ENCODE measurements around the gene LARGE2.
A peak's percentile ranks its signal among the peaks of the same experiment; 100 is the strongest.
"Not testable (repeated sequence)": the region's sequence is repeated elsewhere in the genome, so short reads cannot be mapped to it uniquely, and the experiment has no call there.

LARGE2 gene

DNA sequence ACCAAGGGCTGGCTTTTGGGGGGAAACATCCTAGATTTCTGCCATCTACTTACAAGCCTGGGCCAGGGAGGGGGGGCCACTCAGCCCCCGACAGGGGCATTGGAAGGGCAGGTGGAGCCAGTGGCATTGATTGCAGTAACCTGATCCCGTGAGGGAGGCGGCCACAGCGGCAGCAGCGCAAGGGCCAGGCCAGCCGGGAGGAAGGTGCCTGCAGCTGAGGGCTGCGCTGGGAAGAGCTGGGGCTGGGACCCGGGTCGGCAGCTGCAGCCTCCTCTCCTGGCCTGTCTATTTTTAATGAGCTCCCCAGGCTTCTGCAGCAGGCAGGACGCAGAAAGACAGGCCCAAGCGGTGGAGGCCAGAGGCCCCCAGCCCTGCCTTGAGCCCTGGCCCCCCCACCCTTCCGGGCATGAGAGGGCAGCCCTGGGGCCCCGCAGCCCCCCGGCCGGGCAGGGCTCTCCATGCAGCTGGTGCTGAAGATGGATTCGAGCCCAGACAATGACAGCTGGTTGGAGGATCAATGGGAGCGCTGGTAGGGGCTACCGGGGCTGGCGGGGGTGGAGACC, 26.0 kb upstream of the LARGE2 start:
- DNase-seq, result no peak

DNA sequence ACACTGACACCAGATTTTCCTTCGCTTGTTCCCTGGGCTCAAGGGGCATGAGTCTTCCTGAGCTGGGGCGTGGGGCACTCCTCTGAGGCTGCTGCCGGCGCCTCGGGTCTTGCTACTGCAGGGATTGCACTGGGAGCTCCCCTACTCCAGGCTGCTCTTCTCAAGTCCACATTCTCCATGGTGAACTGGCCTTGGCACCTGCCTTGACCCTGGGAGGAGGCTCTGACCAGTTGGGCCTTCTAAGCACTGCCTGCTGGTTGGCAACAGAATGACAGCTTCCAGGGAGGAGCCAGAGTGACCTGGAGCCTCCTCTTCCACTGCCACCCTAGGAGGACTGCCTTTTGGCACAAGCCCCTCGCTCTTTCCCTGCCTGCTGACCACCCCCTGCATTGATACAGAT, 24.9 kb upstream of the LARGE2 start:
- DNase-seq, result no peak

DNA sequence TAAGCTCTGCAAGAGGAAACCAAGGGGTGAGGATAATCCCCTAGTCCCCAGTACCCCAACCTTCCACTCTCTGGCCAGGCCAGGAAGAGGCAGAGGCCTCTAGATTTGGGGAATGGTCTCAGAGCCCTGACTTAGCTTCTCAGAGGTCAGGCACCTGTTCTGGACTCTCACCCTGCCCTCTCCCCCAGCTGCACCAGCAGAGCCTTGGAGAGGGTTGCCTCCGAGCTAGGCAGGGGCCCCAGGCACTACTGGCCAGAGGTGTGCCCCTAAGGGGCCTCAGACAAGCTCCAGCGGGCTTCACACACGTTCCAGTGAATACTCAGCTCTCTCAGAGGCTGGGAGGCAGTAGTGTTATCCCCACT, 23.4 kb upstream of the LARGE2 start:
- DNase-seq, result no peak

DNA sequence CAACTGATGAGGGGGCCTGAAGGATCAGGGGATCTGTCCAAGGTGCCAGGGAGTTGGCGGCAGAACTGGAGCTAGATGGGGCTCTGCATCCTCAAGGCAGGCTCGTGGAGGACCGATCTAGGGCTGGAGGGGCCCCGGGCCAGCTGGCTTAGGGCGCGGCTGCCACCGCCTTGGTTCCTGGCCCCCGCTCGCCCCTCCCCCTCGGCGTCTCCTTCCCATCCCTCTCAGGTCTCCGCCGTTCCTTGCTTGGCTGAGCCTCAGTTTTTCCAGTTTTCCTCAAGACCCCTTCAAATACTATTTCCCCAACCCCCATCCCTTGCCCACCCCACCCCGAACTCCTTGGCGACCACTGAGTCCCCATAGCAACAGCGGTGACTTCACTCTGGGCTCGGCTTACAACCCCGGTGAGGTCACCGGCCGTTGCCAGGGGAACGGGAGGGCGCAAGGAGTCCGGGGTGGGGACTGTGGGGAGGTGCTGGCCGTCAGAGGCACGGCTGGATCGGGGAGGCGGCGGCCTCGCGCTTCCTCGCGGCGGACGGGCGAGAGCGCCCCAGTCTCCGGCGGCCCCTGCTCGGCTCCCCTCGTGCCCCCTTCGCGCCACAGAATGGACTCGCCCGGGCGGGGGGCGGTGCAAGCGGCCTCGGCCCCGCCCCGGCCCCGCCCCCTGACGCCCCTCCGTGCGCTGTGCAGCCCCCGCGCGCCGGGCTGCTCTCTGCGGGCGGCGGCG, 22.8 kb upstream of the LARGE2 start:
- peak; percentile 30 to 50 for DNase-seq

GRCh38 chr11:45900175-45900800, 22.2 kb upstream of the LARGE2 start:
- not testable (repeated sequence) for DNase-seq

GRCh38 chr11:45900916-45901617, 21.4 kb upstream of the LARGE2 start:
- no peak for DNase-seq

- no peak for DNase-seq
Observed at GRCh38 chr11:45901626-45902025, 20.8 kb upstream of the LARGE2 start.

DNA sequence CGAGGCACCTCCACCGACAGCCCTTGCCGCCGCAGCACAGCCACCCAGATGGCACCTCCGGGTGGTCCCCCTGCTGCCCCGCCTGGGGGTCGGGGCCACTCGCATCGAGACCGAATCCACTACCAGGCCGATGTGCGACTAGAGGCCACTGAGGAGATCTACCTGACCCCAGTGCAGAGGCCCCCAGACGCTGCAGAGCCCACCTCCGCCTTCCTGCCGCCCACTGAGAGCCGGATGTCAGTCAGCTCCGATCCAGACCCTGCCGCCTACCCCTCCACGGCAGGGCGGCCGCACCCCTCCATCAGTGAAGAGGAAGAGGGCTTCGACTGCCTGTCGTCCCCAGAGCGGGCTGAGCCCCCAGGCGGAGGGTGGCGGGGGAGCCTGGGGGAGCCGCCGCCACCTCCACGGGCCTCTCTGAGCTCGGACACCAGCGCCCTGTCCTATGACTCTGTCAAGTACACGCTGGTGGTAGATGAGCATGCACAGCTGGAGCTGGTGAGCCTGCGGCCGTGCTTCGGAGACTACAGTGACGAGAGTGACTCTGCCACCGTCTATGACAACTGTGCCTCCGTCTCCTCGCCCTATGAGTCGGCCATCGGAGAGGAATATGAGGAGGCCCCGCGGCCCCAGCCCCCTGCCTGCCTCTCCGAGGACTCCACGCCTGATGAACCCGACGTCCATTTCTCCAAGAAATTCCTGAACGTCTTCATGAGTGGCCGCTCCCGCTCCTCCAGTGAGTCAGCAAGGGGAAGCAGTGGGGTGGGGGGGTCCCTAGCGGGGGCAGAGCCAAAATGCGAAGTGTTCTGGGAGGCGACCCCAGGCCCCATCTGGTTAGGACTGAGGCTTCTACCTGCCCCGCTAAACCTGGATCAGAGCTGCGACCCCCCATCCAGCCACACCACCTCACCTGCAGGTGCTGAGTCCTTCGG, 19.7 kb upstream of the LARGE2 start:
- no peak for DNase-seq

DNA sequence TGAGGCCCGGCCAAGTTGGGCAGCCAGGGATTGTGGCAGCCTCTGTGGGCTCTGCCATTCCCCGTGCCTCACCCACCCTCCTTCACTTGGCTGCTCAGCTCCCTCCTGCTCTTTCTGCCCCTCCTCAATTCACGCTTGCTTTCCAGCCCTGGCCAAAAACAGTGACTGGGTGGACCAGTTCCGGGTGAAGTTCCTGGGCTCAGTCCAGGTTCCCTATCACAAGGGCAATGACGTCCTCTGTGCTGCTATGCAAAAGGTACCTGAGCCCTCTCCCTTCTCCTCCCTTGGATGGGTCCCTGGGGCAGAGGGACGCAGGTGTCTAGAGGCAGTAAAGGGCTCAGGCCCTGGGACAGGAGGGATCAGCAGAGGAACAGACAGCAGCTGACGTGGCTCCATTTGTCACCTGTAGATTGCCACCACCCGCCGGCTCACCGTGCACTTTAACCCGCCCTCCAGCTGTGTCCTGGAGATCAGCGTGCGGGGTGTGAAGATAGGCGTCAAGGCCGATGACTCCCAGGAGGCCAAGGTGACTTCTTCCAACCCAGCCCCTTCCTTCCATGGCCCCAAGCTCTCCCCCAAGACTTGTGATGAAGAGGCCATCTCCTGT, 18.0 kb upstream of the LARGE2 start:
- no peak for DNase-seq

DNA sequence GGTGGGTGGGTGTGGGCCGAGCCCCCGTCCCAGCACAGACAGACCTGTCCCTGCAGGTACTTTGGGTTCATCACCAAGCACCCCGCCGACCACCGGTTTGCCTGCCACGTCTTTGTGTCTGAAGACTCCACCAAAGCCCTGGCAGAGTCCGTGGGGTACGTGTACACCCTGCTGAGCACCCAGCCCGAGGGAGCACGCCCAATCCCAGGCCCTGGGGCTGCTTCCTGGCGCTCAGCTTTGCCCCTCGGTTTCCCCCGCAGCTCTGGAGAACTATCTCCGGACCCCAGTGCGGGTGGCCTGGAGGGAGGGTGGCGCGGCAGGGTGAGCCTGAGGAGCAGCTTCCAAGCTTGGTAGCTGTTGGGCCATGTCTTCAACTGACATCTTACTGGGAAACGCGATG, 17.4 kb upstream of the LARGE2 start:
- no peak for DNase-seq

GRCh38 chr11:45905576-45905975, 16.9 kb upstream of the LARGE2 start:
- DNase-seq, result not testable (repeated sequence)

- DNase-seq, result no peak
Observed at GRCh38 chr11:45906096-45906682, 16.3 kb upstream of the LARGE2 start.

DNA sequence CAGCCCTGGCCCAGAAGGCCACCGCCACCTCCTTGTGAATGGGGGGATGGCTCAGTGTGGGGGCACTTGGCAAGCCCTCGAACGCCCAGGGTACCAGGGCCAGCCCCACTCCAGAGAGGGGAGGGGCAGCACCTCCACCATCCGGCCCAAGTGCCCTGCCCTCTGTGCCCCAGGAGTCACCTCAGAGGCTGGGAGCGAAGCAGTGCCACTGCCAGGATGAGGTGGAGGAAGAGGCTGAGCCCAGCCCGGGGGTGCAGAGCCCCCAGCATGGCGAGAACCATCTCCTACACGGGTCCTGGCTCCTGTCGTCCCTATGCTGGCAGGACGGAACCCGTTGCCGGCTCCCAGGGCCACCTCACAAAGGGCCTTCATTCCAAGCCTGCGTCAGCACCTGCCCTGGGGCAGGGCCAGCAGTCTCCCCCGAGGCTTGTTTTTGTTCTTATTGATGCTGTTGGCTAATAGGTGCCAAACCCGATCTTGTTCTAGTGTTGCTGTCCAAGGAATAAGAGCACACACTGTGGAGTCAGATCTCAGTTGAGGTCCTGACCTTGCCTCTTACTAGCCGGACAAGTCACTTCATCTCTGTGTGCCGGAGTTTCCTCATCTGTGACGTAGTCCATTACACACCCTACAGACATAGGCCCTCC, 15.4 kb upstream of the LARGE2 start, which contains the start of gene FREY1:
FREY1 (minus strand) TSS at position 307 of the 647 bp plus-strand sequence; CDS start at position 281, 26 bp downstream.
- DNase-seq, result no peak

DNA sequence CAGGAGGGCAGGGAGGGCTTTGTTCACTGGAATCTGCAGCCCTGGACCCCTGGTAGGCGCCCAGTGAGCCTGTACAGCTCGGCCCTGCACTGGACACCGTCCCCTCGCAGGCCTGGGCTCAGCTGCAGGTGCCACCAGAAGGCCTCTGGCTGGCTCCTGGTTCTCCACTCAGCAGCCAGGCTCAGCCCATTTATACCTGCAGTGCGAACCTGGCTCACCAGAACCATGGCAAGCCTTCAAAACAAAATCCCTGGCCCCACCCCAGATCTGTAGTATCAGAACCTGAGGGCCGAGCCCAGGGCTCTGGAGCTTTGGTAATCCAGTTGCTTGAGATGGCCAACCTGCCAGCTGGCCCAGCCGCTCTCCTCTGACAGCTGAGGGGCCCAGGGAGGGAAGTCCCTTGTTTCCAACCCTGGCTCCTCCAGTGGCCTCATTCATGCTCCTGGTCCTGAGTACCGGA, 14.5 kb upstream of the LARGE2 start:
- peak in 1 of 2 experiments; percentile 35 for DNase-seq

DNA sequence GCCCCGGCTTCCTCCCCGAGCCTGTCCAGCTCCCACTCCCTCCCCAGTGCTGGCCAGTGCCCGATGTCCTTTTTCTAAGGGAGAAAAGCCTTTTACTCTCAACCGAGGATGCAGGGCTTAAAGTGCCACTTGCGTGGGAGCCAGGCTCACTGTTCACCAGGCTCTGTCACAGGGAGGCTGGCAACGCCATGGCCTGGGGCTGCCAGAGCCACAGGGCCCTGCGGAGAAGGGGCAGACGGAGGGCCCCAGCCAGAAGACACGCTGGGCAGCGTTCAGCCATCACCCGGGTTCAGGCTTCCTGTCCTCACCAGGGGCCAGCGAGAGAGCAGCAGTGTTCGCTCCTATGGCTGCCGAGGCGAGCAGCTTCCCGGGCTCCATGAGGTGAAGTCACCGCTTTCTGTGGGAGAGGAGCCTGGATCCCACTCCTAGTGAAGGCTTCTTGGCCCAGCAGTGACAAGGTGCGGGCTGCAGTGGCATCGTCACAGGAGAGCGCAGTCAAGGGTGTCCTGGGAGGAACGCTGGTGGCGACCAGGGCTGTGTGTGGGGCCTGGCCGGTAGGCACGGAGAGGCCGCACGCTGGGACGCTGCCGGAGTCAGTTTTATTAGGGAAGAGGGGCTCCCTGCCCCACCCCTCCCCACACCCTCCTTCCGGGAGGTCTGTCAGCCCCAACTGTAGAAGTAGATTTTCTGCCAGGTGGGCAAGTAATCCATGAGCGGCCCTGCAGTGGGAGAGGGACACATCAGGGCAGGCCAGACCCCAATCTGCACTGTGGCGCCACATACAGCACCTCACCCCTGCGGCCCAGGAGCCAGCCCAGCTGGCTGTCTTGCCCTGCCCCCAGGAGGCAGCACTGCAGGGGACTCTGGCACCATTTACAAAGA, 12.6 kb upstream of the LARGE2 start:
- no peak for DNase-seq

DNA sequence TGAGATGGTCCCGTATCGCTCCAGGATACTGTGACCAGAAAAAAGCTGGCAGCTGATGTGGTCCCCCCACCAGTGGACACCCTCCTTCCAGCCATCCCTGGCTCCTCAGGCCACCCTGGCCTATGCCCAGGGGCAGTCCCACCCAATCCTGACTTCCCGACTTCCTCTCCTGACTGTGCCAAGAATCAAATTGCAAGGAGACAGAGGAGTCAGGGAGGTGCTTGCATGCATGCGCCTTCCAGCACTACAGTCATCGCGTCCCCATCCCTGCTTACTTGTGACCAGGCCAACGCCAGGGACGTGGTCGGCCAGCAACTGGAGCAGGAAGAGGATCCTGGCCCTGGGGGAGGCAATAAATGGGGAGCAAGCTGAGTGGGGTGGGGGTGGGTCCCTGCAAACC, 11.8 kb upstream of the LARGE2 start:
- no peak for DNase-seq

GRCh38 chr11:45913514-45913913, 8.9 kb upstream of the LARGE2 start:
- no peak for DNase-seq

DNA sequence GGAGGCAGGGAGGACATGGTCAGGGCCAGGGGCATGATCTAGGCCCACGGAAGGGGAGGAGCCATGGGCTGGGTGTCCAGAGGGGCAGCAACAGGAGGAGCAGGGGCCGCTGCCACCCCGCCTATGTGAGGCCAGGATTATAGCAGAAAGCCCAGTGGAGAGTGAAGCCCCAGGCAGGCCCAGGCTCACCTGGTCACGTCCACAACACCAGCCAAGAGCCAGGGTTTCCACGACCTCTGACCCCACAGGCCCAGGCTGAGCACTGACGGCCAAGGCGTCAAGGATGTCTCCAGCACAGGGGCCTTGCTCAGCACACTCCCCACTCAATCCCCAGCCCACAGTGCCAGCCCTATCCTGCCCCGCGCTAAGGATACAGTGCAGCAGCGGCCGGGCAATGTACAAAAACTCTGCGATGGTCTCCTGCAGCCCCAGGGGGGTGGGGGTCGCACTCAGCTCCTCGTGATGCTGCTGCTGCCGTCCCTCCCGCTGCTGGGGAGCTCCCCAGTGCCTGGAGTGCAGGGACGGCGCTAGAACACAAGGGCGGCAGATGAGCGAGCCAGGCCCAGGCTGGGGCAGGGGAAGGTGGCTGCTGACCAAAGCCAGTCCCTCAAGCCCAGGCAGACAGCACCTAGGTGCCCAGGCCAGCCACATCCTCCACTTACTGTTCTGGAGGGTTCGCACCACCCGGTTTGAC, 8.4 kb upstream of the LARGE2 start:
- no peak for DNase-seq

- DNase-seq, result no peak
Observed at GRCh38 chr11:45915446-45915845, 7.0 kb upstream of the LARGE2 start.

DNA sequence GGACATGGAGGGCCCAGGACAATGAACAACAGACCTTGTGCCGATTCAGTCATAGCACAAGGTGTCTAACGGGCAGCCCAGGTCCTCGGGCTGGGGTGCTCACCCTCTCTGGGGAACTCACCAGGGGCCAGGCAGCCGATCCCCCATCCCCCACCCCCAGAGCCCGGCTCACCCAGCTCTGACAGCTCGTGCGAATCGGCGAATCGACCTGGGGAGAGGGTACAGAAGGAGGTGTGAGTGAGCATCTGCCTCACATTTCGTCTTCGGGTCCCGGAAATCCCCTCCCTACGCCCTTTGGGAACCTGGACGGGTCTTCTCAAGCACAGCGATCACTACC, 5.2 kb upstream of the LARGE2 start:
- no peak for DNase-seq
